ENCODE data around the gene GNPTG.

GNPTG gene

GRCh38 chr16:1313721-1314369, 37.9 kb upstream of the GNPTG start:
- no peak for DNase-seq (ENCODE audit: extremely low spot score)
- ChIA-PET CTCF (interaction anchor here (2.0 kb wide), 1 partner anchor 17 kb away, joined by 7 read pairs; no protein-coding TSS in a partner anchor), POLR2A (no interaction called here)
- TF ChIP-seq, protein P1, sequence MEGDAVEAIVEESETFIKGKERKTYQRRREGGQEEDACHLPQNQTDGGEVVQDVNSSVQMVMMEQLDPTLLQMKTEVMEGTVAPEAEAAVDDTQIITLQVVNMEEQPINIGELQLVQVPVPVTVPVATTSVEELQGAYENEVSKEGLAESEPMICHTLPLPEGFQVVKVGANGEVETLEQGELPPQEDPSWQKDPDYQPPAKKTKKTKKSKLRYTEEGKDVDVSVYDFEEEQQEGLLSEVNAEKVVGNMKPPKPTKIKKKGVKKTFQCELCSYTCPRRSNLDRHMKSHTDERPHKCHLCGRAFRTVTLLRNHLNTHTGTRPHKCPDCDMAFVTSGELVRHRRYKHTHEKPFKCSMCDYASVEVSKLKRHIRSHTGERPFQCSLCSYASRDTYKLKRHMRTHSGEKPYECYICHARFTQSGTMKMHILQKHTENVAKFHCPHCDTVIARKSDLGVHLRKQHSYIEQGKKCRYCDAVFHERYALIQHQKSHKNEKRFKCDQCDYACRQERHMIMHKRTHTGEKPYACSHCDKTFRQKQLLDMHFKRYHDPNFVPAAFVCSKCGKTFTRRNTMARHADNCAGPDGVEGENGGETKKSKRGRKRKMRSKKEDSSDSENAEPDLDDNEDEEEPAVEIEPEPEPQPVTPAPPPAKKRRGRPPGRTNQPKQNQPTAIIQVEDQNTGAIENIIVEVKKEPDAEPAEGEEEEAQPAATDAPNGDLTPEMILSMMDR (IDR thresholded peaks at IDR 0.05; ENCODE audit: control extremely low read depth, extremely low read depth, low read depth, missing control alignments), result no peak

DNA sequence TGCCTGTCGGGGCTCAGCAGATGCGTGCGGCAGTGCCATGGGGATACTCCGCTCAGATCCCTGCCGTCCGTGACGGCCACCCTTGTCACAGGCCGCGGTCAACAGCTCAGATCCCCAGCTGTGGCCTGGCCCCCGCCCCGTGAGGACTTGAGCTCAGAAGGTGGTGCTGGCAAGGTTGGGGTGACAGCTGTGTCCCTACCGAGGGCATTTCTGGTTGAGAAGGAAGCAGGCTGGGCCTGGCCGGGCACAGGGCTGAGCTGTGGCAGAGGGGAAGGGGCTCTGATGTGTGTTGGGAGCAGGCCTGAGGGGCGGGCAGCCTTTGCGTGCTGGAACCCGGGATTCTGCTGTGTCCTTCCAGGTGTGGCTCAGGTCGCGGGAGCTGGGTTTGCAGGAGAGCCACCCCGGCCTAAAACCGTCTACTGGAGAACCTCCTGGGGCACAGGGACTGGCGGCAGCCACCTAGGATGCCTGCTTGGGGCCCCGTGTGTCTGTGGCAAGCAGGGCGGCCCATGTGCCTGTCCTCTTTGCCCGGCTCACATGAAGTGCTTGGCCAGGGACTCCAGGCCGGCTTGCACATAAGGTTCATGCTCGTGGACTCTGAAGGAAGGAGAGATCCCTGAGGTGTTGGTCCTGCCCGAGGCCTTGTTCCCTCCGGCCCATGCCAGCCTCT, 37.2 kb upstream of the GNPTG start:
- POLR2A ChIA-PET, result no interaction called here
- TF ChIP-seq, protein P1 (IDR thresholded peaks at IDR 0.05; ENCODE audit: control extremely low read depth, extremely low read depth, low read depth, missing control alignments), result no peak
- no peak for DNase-seq (ENCODE audit: extremely low spot score)
- CTCF ChIA-PET, result no interaction called here

- ChIA-PET POLR2A (no interaction called here), CTCF (interaction anchor here (0.9 to 1.7 kb wide), 4 partner anchors 10 to 26 kb away, joined by 3 to 5 read pairs (median 3); no protein-coding TSS in a partner anchor)
- no peak for DNase-seq (ENCODE audit: extremely low spot score)
- TF ChIP-seq, protein P1 (IDR thresholded peaks at IDR 0.05; ENCODE audit: control extremely low read depth, extremely low read depth, low read depth, missing control alignments), result no peak
These were observed 36.4 kb upstream of the GNPTG start for GRCh38 chr16:1315081-1316032.

DNA sequence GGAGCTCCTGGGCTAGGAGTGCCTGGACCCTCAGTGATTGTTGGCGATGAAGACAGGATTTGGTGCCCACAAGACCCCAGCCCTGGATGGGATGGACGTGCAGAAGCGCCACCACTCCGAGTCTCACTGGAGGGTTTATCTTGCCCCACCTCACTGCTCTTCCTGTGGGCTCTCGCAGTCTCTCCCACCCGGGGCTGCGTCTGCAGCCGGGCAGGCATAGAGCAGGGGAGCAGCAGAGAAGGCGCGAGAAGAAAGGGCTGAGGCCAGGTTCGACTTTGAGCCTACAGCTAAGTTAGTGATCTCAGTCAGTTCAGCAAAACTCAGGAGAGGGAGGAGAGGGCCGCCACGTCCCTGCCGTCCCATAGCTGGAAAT, 35.7 kb upstream of the GNPTG start:
- DNase-seq (ENCODE audit: extremely low spot score), result no peak
- ChIA-PET CTCF (interaction anchor here (0.9 to 1.7 kb wide), 4 partner anchors 11 to 26 kb away, joined by 3 to 5 read pairs (median 3); no protein-coding TSS in a partner anchor), POLR2A (no interaction called here)
- TF ChIP-seq, protein P1 (IDR thresholded peaks at IDR 0.05; ENCODE audit: control extremely low read depth, extremely low read depth, low read depth, missing control alignments), result no peak

DNA sequence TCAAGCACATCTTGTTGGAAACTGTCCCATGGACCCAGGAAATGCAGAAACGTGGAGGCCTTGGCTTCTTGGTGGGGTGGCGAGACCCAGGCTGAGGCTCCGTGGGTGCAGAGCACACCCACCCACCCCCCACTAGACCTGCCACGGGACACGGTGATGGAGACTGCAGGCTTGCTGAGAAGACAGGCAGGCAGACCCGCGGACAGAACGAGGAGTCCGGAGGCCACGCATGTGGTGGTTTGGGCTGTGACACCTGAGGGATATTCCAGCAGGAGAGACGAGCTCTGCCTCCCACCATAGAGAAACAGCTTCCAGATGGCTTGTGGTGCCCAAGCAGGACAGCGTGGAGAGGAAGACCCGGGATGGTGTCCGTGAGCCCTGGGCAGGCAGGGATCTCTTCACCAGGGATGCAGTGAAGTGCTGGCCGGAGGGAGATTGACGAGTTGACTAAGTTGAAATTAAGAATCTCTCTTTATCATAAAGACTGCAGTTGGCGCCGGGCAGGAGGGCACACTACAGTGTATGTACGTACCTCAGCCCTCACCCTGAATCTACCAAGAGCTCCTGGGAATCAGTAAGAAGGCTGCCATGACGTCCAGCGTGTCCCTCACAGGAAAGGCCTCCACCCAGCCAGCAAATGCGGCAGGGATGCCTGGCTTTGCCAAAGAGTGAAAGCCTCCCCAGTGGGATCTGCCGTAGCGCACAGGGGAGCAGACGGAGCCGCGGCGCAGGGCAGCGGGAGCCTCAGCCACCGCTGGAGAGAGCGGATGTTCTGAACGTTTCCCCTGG, 34.1 kb upstream of the GNPTG start:
- POLR2A ChIA-PET, result interaction anchor here (0.6 kb wide), 1 partner anchor 47 kb away, joined by 3 read pairs; no protein-coding TSS in a partner anchor
- TF ChIP-seq, protein P1 (IDR thresholded peaks at IDR 0.05; ENCODE audit: control extremely low read depth, extremely low read depth, low read depth, missing control alignments), result no peak
- CTCF ChIA-PET, result interaction anchor here (1.3 to 1.8 kb wide), 3 partner anchors 17 to 45 kb away, joined by 3 to 5 read pairs (median 4); no protein-coding TSS in a partner anchor
- DNase-seq (ENCODE audit: extremely low spot score), result no peak
